ENCODE data around the gene GOLGA8O.
"Not testable (repeated sequence)": the region's sequence is repeated elsewhere in the genome, so short reads cannot be mapped to it uniquely, and the experiment has no call there.

GOLGA8O gene

GRCh38 chr15:32455534-32455933 is at the start of gene GOLGA8O:
GOLGA8O (minus strand) TSS chr15:32455634; CDS start chr15:32455536, 98 bp downstream.
- TF ChIP-seq, protein P1, sequence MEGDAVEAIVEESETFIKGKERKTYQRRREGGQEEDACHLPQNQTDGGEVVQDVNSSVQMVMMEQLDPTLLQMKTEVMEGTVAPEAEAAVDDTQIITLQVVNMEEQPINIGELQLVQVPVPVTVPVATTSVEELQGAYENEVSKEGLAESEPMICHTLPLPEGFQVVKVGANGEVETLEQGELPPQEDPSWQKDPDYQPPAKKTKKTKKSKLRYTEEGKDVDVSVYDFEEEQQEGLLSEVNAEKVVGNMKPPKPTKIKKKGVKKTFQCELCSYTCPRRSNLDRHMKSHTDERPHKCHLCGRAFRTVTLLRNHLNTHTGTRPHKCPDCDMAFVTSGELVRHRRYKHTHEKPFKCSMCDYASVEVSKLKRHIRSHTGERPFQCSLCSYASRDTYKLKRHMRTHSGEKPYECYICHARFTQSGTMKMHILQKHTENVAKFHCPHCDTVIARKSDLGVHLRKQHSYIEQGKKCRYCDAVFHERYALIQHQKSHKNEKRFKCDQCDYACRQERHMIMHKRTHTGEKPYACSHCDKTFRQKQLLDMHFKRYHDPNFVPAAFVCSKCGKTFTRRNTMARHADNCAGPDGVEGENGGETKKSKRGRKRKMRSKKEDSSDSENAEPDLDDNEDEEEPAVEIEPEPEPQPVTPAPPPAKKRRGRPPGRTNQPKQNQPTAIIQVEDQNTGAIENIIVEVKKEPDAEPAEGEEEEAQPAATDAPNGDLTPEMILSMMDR (IDR thresholded peaks at IDR 0.05): not testable (repeated sequence)

- TF ChIP-seq, protein P1 (IDR thresholded peaks at IDR 0.05): not testable (repeated sequence)
These were observed 52.2 kb downstream of the GOLGA8O start, which contains the start of gene GOLGA8K for GRCh38 chr15:32403192-32403591. GOLGA8K (minus strand) TSS chr15:32403292; CDS start chr15:32403194, 98 bp downstream.

Measured in LNCAP (cell line).